T-helper 17 cell (primary cell): Measurements from ENCODE around the gene LRRTM1. TPM values are rescaled to one million over a fixed set of nuclear protein-coding genes. Genes with fewer than 3 reads are reported as not detected.

Experiments used
- ATAC-seq: fragments of 150-1000 bp; cut with Tn5 transposase; 2 replicates; pipeline ENCODE4 v1.10.0; 2021; ENCODE audit warnings: mild to moderate bottlenecking, moderate library complexity
- DNase-seq, 3 donors: peaks; one replicate each; pipeline versions ENCODE4 v3.0.0 to v3.0.0-alpha.2; 2020 to 2021
- H3K9me3 ChIP-seq: one replicate; pipeline ENCODE4 v1.7.0; 2013; ENCODE audit warnings: low read length, mild to moderate bottlenecking; ENCODE audit not compliant: control insufficient read depth, poor library complexity, severe bottlenecking
- H3K27ac Mint-ChIP-seq: one replicate; pipeline ENCODE4 v1.8.0; 2022; ENCODE audit warnings: mild to moderate bottlenecking, moderate library complexity, mixed read lengths
- H3K27me3 Mint-ChIP-seq: one replicate; pipeline ENCODE4 v1.8.0; 2022; ENCODE audit warnings: mixed read lengths
- H3K36me3 Mint-ChIP-seq: one replicate; pipeline ENCODE4 v1.8.0; 2022; ENCODE audit warnings: low read depth, mixed read lengths
- H3K4me1 Mint-ChIP-seq: one replicate; pipeline ENCODE4 v1.8.0; 2022; ENCODE audit warnings: mild to moderate bottlenecking, mixed read lengths
- H3K4me3 Mint-ChIP-seq: one replicate; pipeline ENCODE4 v1.8.0; 2022; ENCODE audit warnings: mild to moderate bottlenecking, moderate library complexity, mixed read lengths
- total RNA-seq, 4 donors: library from RNA in 2 of 4; stranded (reverse) in 2 of 4; gene quantifications; one replicate each; pipeline ENCODE4 v1.2.3 and lab custom pipeline; 2022 to 2026

The LRRTM1 gene
- total RNA-seq: not detected
- 0 reads per million in 2 donors for total RNA-seq (lab: John Stamatoyannopoulos, UW)

- DNase-seq (no peak), ATAC-seq (no peak)
- Mint-ChIP-seq H3K4me3 (no peak within 1 kb of the TSS), H3K36me3 (peaks cover 6% of the 10 kb centered on the region), H3K27me3 (peaks cover 20% of the 10 kb centered on the region), H3K4me1 (no peaks in the 10 kb centered on the region), H3K27ac (no peak within 1 kb of the TSS)
- no peaks in the 10 kb centered on the region for H3K9me3 ChIP-seq
Measured at GRCh38 chr2:80303909-80304837, at the start of gene LRRTM1. TSS of gene LRRTM1 (minus strand) at chr2:80304752. CDS start at chr2:80303819, 933 bp downstream.

GRCh38 chr2:80351231-80351630 is 46.7 kb upstream of the LRRTM1 start:
- H3K4me1 Mint-ChIP-seq: no peaks in the 10 kb centered on the region
- no peaks in the 10 kb centered on the region for H3K36me3 Mint-ChIP-seq
- DNase-seq: no peak
- H3K27me3 Mint-ChIP-seq: no peaks in the 10 kb centered on the region
- H3K9me3 ChIP-seq: peaks cover 2% of the 10 kb centered on the region
- H3K27ac Mint-ChIP-seq: no peak overlapping the region
- no peak overlapping the region for H3K4me3 Mint-ChIP-seq
- no peak for ATAC-seq

GRCh38 chr2:80348953-80349352 is 44.4 kb upstream of the LRRTM1 start:
- H3K4me3 Mint-ChIP-seq: no peak overlapping the region
- H3K27ac Mint-ChIP-seq: no peak overlapping the region
- no peaks in the 10 kb centered on the region for H3K27me3 Mint-ChIP-seq
- DNase-seq: no peak
- H3K9me3 ChIP-seq: peaks cover 2% of the 10 kb centered on the region
- no peaks in the 10 kb centered on the region for H3K36me3 Mint-ChIP-seq
- ATAC-seq: no peak
- no peaks in the 10 kb centered on the region for H3K4me1 Mint-ChIP-seq

- DNase-seq: no peak
- no peak for ATAC-seq
- H3K36me3 Mint-ChIP-seq: no peaks in the 10 kb centered on the region
- H3K27me3 Mint-ChIP-seq: no peaks in the 10 kb centered on the region
- no peak overlapping the region for H3K27ac Mint-ChIP-seq
- peaks cover 2% of the 10 kb centered on the region for H3K9me3 ChIP-seq
- H3K4me3 Mint-ChIP-seq: no peak overlapping the region
- H3K4me1 Mint-ChIP-seq: no peaks in the 10 kb centered on the region
Measured at GRCh38 chr2:80348078-80348477, 43.5 kb upstream of the LRRTM1 start.

- ATAC-seq: no peak
- no peaks in the 10 kb centered on the region for H3K9me3 ChIP-seq
- no peak overlapping the region for H3K4me3 Mint-ChIP-seq
- H3K27me3 Mint-ChIP-seq: no peaks in the 10 kb centered on the region
- H3K4me1 Mint-ChIP-seq: no peaks in the 10 kb centered on the region
- no peak for DNase-seq
- H3K27ac Mint-ChIP-seq: no peak overlapping the region
- no peaks in the 10 kb centered on the region for H3K36me3 Mint-ChIP-seq
Measured at GRCh38 chr2:80340022-80340421, 35.5 kb upstream of the LRRTM1 start.

GRCh38 chr2:80338794-80339193 is 34.2 kb upstream of the LRRTM1 start:
- no peaks in the 10 kb centered on the region for H3K27me3 Mint-ChIP-seq
- H3K36me3 Mint-ChIP-seq: no peaks in the 10 kb centered on the region
- H3K27ac Mint-ChIP-seq: no peak overlapping the region
- H3K9me3 ChIP-seq: no peaks in the 10 kb centered on the region
- DNase-seq (no peak), ATAC-seq (no peak)
- H3K4me3 Mint-ChIP-seq: no peak overlapping the region
- no peaks in the 10 kb centered on the region for H3K4me1 Mint-ChIP-seq

- Mint-ChIP-seq H3K36me3 (no peaks in the 10 kb centered on the region), H3K4me1 (no peaks in the 10 kb centered on the region), H3K4me3 (no peak overlapping the region), H3K27me3 (no peaks in the 10 kb centered on the region), H3K27ac (no peak overlapping the region)
- ATAC-seq (no peak), DNase-seq (no peak)
- no peaks in the 10 kb centered on the region for H3K9me3 ChIP-seq
Measured at GRCh38 chr2:80335411-80335810, 30.9 kb upstream of the LRRTM1 start.

GRCh38 chr2:80333886-80334285 is 29.3 kb upstream of the LRRTM1 start:
- no peaks in the 10 kb centered on the region for H3K9me3 ChIP-seq
- no peaks in the 10 kb centered on the region for H3K36me3 Mint-ChIP-seq
- no peak overlapping the region for H3K4me3 Mint-ChIP-seq
- DNase-seq (no peak), ATAC-seq (no peak)
- H3K4me1 Mint-ChIP-seq: no peaks in the 10 kb centered on the region
- no peak overlapping the region for H3K27ac Mint-ChIP-seq
- no peaks in the 10 kb centered on the region for H3K27me3 Mint-ChIP-seq

- no peak for DNase-seq
- no peaks in the 10 kb centered on the region for H3K36me3 Mint-ChIP-seq
Measured at GRCh38 chr2:80330527-80331450, 26.2 kb upstream of the LRRTM1 start.

GRCh38 chr2:80329491-80329890 is 24.9 kb upstream of the LRRTM1 start:
- Mint-ChIP-seq H3K27ac (no peak overlapping the region), H3K36me3 (no peaks in the 10 kb centered on the region)

More at GRCh38 chr2:80330527-80331450, 26.2 kb upstream of the LRRTM1 start:
- Mint-ChIP-seq H3K4me1 (no peaks in the 10 kb centered on the region), H3K27me3 (no peaks in the 10 kb centered on the region), H3K4me3 (no peak overlapping the region), H3K27ac (no peak overlapping the region)
- peaks cover 5% of the 10 kb centered on the region for H3K9me3 ChIP-seq
- no peak for ATAC-seq

GRCh38 chr2:80328159-80328571 is 23.6 kb upstream of the LRRTM1 start:
- no peak overlapping the region for H3K27ac Mint-ChIP-seq
- H3K4me3 Mint-ChIP-seq: no peak overlapping the region
- H3K9me3 ChIP-seq: peaks cover 5% of the 10 kb centered on the region
- ATAC-seq (no peak), DNase-seq (no peak)
- no peaks in the 10 kb centered on the region for H3K4me1 Mint-ChIP-seq
- H3K27me3 Mint-ChIP-seq: no peaks in the 10 kb centered on the region
- H3K36me3 Mint-ChIP-seq: no peaks in the 10 kb centered on the region

More at GRCh38 chr2:80329491-80329890, 24.9 kb upstream of the LRRTM1 start:
- no peaks in the 10 kb centered on the region for H3K27me3 Mint-ChIP-seq
- no peak for ATAC-seq
- no peaks in the 10 kb centered on the region for H3K4me1 Mint-ChIP-seq
- no peak overlapping the region for H3K4me3 Mint-ChIP-seq
- peaks cover 5% of the 10 kb centered on the region for H3K9me3 ChIP-seq
- no peak for DNase-seq

- H3K27ac Mint-ChIP-seq: no peak overlapping the region
- H3K36me3 Mint-ChIP-seq: no peaks in the 10 kb centered on the region
- no peak for ATAC-seq
- H3K4me3 Mint-ChIP-seq: no peak overlapping the region
- peaks cover 5% of the 10 kb centered on the region for H3K9me3 ChIP-seq
- no peaks in the 10 kb centered on the region for H3K4me1 Mint-ChIP-seq
- no peak for DNase-seq
- H3K27me3 Mint-ChIP-seq: no peaks in the 10 kb centered on the region
Measured at GRCh38 chr2:80326861-80327260, 22.3 kb upstream of the LRRTM1 start.

- H3K4me1 Mint-ChIP-seq: no peaks in the 10 kb centered on the region
- H3K27me3 Mint-ChIP-seq: no peaks in the 10 kb centered on the region
- no peaks in the 10 kb centered on the region for H3K36me3 Mint-ChIP-seq
- ATAC-seq (no peak), DNase-seq (no peak)
- no peak overlapping the region for H3K4me3 Mint-ChIP-seq
- peaks cover 5% of the 10 kb centered on the region for H3K9me3 ChIP-seq
- H3K27ac Mint-ChIP-seq: no peak overlapping the region
Measured at GRCh38 chr2:80326214-80326613, 21.7 kb upstream of the LRRTM1 start.
